IMR-90 (cell line): ENCODE results near the gene CINP.

ENCODE experiments used
- CTCF ChIP-seq: conservative IDR thresholded peaks from 2 replicates; pipeline ENCODE4 v1.5.1; 2012; ENCODE audit warnings: mild to moderate bottlenecking, low read depth, low read length, improper control_type of control experiment
- SMC3 ChIP-seq: fragments of 150-350 bp; IDR thresholded peaks from 2 replicates; pipeline ENCODE4 v1.6.1; 2016; ENCODE audit warnings: low read depth, mild to moderate bottlenecking, antibody characterized with exemption, low read length, moderate library complexity

- TF ChIP-seq SMC3 (no peak), CTCF (no peak)
Observed at GRCh38 chr14:102319351-102320032, 43.2 kb downstream of the CINP start, which contains the start of gene ZNF839.
